ENCODE measurements around the gene THOC7.

THOC7 gene

DNA sequence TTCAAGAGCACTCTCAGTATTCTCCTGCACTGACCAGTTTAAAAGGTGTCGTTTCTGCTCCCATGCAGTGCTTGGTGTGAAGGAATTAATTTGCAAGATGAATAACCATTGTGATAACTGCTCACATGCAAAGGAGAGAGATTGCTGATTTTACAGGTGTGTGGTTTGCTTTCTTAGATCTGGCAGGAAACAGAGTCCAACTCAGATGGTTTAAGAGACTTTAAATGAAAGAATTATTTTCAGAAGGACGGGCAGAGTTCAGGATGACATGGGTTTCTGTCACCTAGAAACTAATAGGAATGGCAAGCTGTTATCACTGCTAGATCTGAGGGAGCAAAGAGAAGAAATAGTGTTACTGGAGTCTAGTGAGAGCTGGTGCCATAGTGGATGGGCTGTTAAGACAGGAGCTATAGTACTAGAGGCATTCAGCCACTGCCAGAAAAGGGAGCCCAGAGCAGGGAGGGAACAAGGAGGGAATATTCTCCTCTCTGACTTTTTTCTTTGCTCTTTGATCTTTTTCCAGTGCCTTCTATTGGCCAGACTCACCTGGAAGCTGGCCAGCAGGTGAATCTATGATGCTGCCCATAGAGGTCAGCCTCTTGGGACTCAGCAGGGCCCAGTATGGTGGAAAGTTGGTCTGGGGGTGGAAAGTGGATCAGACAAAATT lies 14.9 kb upstream of the THOC7 start:
- in situ Hi-C loops (cut with HindIII; ENCODE audit: low sequenced_read_pairs): no loop called here

DNA sequence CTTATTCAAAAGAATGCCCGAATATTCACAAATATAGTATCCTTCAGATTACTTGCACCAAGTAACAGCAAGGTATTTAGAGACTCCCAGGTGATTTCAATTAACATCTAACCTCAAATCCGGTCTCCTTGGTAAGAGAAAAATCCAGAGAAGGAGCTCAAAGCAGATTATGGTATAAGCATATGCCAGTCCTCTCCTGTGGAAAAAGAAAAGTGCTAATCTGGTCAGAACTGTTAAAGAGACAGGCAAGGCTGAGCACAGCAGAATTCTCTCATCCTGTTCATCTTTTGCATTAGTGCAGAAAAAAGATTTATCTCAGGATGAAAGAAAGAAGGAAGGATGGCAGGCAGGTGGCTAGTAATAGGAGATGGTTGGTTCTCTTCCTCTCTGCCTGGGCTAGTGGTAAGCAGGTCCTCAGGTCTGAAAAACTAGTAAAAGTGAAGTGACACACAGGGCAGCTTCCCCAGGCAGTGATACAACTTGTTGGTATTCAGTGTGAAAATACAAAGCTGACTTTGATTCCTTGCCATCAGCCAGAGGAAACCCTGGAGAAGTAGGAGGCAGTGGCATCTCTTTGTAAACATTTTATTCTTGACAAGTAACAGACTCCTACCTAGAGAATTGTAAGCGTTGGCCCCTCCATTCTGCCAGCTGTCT lies 14.3 kb upstream of the THOC7 start:
- in situ Hi-C loops (cut with HindIII; ENCODE audit: low sequenced_read_pairs): no loop called here

- in situ Hi-C loops (cut with HindIII; ENCODE audit: low sequenced_read_pairs): no loop called here
Observed at GRCh38 chr3:63876260-63876659, 12.7 kb upstream of the THOC7 start.

DNA sequence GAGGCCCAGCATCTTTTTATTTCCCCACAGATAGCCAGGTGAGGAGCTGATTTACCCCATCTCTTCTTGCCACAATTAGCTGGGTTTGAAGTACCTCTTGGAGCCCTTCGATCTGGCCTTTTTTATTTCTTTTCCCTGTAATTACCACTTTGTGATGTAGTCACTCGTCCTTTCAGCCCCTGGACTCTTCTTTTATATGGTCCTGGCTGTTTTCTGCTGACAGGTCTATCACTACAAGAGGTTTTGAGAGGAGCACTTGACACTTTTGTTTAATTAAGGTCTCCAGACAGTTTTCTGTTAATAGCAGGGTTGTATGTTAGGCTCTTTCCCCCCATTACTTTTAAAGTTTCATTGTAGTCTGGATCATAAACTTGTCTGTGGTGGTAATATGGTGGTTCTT lies 11.9 kb upstream of the THOC7 start:
- in situ Hi-C loops (cut with HindIII; ENCODE audit: low sequenced_read_pairs): no loop called here

DNA sequence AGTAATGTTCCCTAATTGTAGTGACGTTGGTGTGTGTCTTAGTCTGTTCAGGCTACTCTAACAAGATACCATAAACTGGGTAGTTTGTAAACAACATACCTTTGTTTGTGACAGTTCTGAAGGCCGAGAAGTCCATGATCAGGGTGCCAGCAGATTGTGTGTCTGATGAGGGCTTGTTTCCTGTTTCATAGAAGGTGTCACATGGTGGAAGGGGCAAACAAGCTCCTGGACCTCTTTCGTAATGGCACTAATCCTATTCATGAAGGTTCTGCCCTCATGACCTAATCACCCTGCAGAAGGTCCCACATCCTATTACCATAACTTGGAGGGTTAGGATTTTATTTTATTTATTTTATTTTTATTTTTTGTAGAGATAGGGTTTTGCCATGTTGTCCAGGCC lies 11.2 kb upstream of the THOC7 start:
- in situ Hi-C loops (cut with HindIII; ENCODE audit: low sequenced_read_pairs): no loop called here

GRCh38 chr3:63872135-63872924 lies 8.7 kb upstream of the THOC7 start:
- in situ Hi-C loops (cut with HindIII; ENCODE audit: low sequenced_read_pairs): no loop called here

DNA sequence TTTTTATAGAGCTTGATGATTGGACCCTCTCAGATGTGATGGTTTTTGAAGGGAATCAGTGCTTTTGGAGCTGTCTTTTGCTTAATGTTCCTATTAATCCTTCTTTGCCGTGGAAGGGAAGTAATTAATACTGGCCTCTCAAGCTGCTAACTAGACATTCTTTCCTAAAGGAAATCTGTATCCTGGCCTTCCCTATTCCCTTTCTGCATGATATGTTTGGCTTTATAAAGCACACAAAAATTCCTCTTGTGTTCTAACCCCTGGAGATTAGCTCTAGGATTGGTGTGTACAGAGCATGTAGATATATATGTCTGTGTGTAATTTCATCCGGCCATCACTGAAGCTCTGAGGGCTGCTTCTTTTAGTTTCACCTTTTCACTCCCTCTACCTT lies 7.0 kb upstream of the THOC7 start:
- in situ Hi-C loops (cut with HindIII; ENCODE audit: low sequenced_read_pairs): no loop called here

DNA sequence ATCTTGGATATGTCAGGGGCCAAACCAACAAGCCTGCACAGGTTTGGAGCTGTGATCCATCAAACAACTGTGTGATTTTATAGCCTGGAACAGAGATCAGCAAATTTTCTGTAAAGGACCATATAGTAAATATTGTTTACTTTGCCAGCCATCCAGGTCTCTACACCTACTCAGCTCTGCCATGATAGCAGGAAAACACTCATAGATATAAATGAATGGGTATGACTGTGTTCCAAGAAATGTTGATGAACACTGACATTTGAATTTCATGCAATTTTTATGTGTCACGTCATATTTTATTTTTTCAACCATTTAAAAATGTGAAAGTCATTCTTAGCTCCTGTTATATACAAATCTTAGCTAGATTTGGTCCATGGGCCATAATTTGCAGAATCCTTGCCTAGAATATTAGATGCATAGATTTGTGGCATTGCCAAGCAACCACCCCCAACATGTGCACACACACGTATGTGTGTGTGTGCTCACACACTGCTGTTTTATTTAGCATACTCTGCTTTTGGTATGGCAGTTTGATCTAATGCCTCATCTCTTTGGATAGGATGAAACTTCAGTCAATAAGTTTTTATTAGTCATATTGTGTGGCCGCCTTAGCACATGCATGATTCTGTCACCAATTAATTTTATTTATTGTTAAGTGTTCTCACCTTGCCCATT lies 6.5 kb upstream of the THOC7 start:
- in situ Hi-C loops (cut with HindIII; ENCODE audit: low sequenced_read_pairs): no loop called here

DNA sequence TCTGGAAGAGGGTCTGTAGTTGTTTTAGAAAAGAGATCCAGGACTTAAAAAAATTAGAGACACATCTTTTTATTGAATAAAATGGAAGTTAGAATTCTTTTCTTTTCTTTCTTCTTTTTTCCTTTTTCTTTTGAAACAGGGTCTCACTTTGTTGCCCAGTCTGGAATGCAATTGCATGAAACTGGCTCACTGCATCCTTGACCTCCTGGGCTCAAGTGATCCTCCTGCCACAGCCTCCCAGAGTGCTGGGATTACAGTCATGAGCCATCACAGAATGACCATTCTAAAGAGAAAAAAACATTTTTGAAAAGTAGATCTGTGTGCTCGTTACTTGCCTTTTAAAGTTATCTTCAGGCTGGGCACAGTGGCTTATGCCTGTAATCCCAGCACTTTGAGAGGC lies 3.6 kb upstream of the THOC7 start:
- in situ Hi-C loops (cut with HindIII; ENCODE audit: low sequenced_read_pairs): no loop called here

- in situ Hi-C loops (cut with HindIII; ENCODE audit: low sequenced_read_pairs): no loop called here
Observed at GRCh38 chr3:63864965-63865327, 1.3 kb upstream of the THOC7 start.

GRCh38 chr3:63864008-63864964 lies 681 bp upstream of the THOC7 start:
- in situ Hi-C loops (cut with HindIII; ENCODE audit: low sequenced_read_pairs): no loop called here

DNA sequence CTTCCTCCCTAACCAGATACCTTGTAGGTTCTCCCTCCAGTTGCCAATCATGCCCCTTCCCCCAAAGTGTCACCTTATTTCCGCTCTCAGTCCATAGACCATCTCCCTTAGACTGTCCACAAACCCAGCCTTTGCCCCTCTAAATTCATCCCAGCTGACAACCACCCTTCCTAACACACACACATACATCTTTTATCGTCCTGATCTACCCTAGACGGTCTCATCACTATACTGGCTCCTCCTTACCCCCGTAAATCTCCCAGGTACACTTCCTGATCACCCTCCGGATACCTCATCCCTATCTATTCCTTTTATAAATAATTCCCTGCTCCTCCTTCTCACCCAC lies 828 bp downstream of the THOC7 start:
- in situ Hi-C loops (cut with HindIII; ENCODE audit: low sequenced_read_pairs): no loop called here

DNA sequence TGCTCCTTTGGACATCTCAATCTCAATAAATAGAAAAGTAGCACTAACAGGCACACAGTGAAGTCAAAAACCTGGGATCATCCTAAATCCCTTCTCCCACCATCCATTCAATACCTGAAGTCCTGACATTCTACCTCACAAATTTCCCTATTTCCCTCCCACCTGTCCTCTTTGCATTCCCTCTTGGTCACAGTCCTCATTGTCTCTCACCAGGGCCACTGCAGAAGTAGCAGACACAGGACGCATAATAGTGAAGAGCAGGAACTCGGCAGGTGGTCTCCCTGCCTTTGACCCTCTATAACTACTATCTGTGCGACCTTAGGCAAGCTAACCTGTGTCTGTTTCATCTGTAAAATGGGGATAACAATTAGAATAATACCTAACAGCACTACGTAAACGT lies 2.3 kb downstream of the THOC7 start:
- in situ Hi-C loops (cut with HindIII; ENCODE audit: low sequenced_read_pairs): no loop called here

- in situ Hi-C loops (cut with HindIII; ENCODE audit: low sequenced_read_pairs): no loop called here
Observed at GRCh38 chr3:63860776-63861175, 2.8 kb downstream of the THOC7 start.

DNA sequence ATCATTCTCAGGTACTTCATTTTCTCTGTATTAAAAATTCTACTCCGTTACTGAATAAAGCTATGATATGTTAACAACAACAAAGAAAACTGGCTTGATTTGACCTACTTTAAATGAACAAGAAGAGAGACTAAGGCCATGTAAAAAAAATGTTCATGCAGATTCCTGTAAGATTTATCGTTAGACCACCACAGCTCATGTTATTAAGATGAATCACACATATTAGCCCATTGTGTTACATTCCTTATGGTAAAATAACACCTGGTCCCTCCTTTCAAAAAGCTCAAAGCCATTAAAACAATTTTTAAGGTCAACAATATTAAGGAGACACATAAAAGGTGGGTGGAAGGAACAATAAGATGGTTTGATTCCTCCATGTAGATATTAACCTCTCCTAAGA lies 6.3 kb downstream of the THOC7 start:
- in situ Hi-C loops (cut with HindIII; ENCODE audit: low sequenced_read_pairs): no loop called here

GRCh38 chr3:63855333-63855940 lies 8.2 kb downstream of the THOC7 start:
- in situ Hi-C loops (cut with HindIII; ENCODE audit: low sequenced_read_pairs): no loop called here

- in situ Hi-C loops (cut with HindIII; ENCODE audit: low sequenced_read_pairs): no loop called here
Observed at GRCh38 chr3:63853106-63853505, 10.5 kb downstream of the THOC7 start.

DNA sequence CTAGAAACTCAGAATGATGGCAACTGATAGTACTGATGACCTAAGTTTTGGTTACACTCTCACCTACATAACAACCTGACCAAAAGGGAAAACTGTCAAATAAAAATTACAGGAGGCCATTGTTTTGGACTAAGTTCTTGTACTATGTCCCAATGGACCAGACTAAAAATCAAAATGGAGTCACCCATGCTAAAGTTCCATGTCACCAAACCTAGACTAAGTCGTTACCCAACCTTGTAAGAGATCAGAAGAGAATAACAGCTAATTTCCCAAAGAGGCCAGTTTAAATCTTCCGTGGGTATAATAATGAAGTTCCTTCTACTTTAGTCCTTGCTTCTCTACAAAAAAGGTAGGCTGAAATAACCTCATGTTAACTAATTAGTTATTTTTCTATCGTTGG lies 12.3 kb downstream of the THOC7 start:
- in situ Hi-C loops (cut with HindIII; ENCODE audit: low sequenced_read_pairs): no loop called here

DNA sequence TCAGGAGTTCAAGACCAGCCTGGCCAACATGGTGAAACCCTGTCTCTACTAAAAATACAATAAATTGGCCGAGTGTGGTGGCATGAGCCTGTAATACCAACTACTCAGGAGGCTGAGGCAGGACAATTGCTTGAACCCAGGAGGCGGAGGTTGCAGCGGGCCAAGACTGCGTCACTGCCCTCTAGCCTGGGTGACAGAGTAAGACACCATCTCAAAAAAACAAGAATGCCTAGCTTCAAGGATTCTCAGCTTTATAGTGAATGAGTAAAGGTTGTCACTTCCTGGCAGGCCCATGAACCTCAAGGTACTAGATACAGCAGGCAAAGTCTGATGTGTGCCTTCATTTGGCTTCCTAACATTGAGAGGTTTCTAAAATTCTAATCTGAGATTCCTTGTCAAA lies 14.4 kb downstream of the THOC7 start:
- in situ Hi-C loops (cut with HindIII; ENCODE audit: low sequenced_read_pairs): no loop called here

DNA sequence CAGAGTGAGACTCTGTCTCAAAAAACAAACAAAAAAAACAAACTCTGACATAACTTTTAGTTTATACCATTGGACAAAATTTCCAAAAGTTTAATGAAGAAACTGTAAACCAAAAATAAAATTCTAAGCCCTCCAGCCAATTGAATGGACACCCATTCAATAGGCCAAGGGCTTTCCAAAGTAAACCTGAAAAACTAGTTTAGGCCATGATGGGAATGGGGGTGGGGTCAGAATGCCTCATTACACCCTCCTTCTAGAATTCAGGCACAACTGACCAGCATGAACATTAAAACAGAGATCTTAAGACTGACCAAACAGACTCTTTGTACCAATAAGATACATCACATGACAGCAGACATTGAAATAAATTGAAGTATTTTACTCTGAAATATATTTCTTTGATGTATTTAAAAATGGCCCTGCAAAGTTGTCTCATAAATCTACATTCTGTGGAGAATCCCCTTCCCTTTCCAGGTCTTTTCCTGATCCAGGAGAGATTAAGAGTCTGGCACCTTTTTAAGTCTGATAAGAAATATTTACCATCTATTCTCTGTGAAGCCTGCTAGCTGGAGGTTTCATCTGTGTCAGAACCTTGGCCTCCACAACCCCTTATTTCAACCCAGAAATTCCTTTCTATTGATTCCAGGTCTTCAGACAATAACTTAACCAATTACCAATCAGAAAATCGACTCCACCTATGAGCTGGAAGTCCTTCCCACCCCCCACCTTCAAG lies 15.7 kb downstream of the THOC7 start:
- in situ Hi-C loops (cut with HindIII; ENCODE audit: low sequenced_read_pairs): no loop called here

Measured in DLD1 (cell line).